RWPE1 (cell line): ENCODE data around the gene ZMYM4.

Experiments used
- CTCF ChIA-PET: fragments of 350-600 bp; sonication (Branson Sonifier 250); formaldehyde crosslinking; extraction: SDS; loops from one replicate; lab custom pipeline; 2021; lab: Yijun Ruan, JAX
- POLR2A ChIA-PET: fragments of 400-600 bp; formaldehyde crosslinking; extraction: SDS; loops from one replicate; lab custom pipeline; 2020; ENCODE audit warnings: antibody characterized with exemption; ENCODE audit not compliant: low non-redundant PET; lab: Yijun Ruan, JAX
- DNase-seq: peaks from one replicate; pipeline ENCODE4 v3.0.0; 2012; ENCODE audit warnings: low spot score
- H3K27ac ChIP-seq: fragments of 450-650 bp; 2 replicates; pipeline ENCODE4 v1.5.1; 2017
- TF ChIP-seq, protein P1 (sequence below): fragments of 450-650 bp; conservative IDR thresholded peaks from 2 replicates; pipeline ENCODE4 v1.5.1; 2017; ENCODE audit warnings: low read depth, mild to moderate bottlenecking

The ZMYM4 gene

GRCh38 chr1:35470977-35471613, 202.6 kb downstream of the ZMYM4 start:
- CTCF ChIA-PET: no interaction called here

More at GRCh38 chr1:35470977-35471613, 202.6 kb downstream of the ZMYM4 start:
- DNase-seq: no peak
- no peak overlapping the region for H3K27ac ChIP-seq
- TF ChIP-seq, protein P1, sequence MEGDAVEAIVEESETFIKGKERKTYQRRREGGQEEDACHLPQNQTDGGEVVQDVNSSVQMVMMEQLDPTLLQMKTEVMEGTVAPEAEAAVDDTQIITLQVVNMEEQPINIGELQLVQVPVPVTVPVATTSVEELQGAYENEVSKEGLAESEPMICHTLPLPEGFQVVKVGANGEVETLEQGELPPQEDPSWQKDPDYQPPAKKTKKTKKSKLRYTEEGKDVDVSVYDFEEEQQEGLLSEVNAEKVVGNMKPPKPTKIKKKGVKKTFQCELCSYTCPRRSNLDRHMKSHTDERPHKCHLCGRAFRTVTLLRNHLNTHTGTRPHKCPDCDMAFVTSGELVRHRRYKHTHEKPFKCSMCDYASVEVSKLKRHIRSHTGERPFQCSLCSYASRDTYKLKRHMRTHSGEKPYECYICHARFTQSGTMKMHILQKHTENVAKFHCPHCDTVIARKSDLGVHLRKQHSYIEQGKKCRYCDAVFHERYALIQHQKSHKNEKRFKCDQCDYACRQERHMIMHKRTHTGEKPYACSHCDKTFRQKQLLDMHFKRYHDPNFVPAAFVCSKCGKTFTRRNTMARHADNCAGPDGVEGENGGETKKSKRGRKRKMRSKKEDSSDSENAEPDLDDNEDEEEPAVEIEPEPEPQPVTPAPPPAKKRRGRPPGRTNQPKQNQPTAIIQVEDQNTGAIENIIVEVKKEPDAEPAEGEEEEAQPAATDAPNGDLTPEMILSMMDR: no peak
- POLR2A ChIA-PET: no interaction called here
